ENCODE results near the gene GAPT.

DNA sequence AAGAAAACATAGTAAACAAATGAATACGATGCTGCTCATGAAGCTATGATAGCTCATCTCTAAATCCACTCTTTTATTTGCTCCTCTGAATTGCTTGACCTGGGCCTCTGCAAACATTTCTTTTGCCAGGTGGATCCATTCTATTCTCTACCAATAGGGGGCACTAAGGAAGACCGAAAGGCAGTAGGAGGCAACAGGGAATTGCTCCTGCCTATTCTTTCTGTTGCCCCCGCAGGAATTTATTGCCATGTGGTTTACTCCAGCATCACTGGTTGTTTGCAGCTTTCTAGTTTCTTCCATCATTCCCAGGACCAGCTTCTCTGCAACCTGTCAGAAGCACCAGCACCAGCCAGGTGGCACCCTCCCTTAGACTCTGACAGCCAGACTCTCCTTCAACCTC is 5.3 kb downstream of the GAPT start:
- peak in 2 of 3 experiments; percentile 24 to 32 for TF ChIP-seq CTCF (optimal IDR thresholded peaks at IDR 0.05 in 1 of 3, IDR thresholded peaks at IDR 0.05 in 1 of 3, conservative IDR thresholded peaks at IDR 0.05 in 1 of 3; ENCODE audit: extremely low read depth in 1 of 3, insufficient read depth in 2 of 3, low read length in 3 of 3)
- no peak for TF ChIP-seq EZH2 (IDR thresholded peaks at IDR 0.05; ENCODE audit: low read length)

Measured in keratinocyte (primary cell).